Activated CD4-positive, alpha-beta T cell treated with anti-CD3 and anti-CD28 coated beads, Interleukin-10, Interleukin-2, amounts not matched to agents 100 ng/mL and 50 ng/mL, durations not matched to agents 16 hours and 8 hours (primary cell): ENCODE results near the gene ZDHHC11B.
"Not testable (repeated sequence)": the region's sequence is repeated elsewhere in the genome, so short reads cannot be mapped to it uniquely, and the experiment has no call there.

Experiments used
- DNase-seq: peaks from one replicate; pipeline ENCODE4 v3.0.0-alpha.2; 2020

The ZDHHC11B gene

GRCh38 chr5:751992-752391, 32.5 kb downstream of the ZDHHC11B start:
- not testable (repeated sequence) for DNase-seq

DNA sequence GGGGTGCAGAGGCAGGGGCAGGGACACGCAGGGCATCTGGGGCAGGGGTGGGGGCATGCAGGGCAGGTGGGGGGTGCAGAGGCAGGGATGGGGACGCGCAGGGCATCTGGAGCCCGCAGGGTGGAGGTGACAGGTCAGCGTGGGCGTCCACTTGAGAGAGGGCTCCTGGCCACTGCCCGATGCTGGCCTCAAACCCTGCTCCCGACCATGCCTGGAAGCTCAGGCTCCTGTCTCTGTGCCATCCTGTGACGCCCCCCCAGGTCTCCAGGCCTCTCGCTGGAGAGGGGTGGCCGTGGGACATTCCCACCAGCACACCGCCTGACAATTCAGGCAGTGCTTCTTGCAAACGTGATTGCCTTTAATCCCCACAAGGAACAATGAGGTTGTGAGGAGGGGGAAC, 33.0 kb downstream of the ZDHHC11B start:
- no peak for DNase-seq

GRCh38 chr5:750226-750625, 34.3 kb downstream of the ZDHHC11B start:
- not testable (repeated sequence) for DNase-seq

DNA sequence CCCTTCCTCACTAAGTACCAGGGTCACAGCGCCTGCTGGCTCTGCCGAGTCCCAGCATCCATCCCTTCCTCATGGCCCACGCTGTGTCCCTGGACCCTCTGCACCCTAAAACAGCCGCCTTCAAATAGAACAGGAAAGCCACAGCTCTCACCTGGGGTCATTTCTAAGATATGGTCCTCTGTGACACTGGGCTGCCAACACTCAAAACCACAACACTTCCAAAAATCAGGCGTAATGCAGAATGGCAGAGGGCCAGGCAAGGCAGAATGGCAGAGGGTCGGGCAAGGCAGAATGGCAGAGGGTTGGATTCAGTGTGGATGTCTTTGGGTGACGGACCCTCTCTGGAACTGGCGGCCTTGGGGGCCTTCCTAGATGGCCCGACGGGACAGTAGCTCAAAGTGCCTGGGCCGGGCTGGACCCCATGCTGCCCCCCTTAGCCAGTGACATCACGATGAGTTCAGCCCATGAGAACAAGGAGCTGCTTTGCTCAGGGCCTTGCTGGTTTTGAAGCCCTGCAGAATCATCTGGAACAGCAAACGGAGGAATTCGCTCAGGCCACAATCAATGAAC, 35.3 kb downstream of the ZDHHC11B start:
- no peak for DNase-seq

GRCh38 chr5:748011-748980, 36.2 kb downstream of the ZDHHC11B start:
- DNase-seq = not testable (repeated sequence)

- DNase-seq = not testable (repeated sequence)
Measured at GRCh38 chr5:747303-747844, 37.2 kb downstream of the ZDHHC11B start.

- no peak for DNase-seq
Measured at GRCh38 chr5:746258-746761, 38.2 kb downstream of the ZDHHC11B start.

GRCh38 chr5:745272-746142, 39.0 kb downstream of the ZDHHC11B start:
- not testable (repeated sequence) for DNase-seq

DNA sequence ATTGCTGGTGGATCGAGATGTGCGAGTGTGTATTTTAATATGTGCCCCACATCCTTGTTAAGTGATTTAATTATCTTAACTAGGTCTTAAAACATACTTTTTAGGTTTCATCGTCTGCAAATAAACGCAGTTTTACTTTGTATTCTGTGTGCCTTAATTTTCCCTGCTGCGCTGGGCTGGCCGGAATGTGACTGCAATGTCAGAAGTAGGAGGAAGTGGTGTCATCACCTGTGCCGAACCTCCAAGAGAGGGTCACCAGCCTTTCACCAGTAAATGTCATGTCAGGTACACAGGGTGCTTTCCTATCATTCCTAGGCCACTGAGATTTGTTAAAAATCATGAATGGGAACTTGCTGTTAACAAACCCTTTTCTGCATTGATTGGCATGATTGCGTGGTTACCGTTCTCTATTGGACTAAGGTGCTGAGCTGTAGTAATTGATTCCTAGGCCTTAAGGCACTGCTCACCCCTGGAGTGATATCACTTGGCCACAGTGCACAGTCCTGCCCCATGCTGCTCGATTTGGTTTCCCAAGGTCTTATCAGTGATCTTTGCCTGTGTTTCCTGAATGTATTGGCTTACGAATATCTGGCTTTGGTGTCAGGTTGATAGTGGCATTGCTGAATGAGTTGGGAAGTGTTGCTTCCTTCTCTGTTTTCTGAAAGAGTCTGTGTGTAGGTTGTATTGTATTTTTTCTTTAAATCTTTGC, 40.7 kb downstream of the ZDHHC11B start:
- DNase-seq = not testable (repeated sequence)

DNA sequence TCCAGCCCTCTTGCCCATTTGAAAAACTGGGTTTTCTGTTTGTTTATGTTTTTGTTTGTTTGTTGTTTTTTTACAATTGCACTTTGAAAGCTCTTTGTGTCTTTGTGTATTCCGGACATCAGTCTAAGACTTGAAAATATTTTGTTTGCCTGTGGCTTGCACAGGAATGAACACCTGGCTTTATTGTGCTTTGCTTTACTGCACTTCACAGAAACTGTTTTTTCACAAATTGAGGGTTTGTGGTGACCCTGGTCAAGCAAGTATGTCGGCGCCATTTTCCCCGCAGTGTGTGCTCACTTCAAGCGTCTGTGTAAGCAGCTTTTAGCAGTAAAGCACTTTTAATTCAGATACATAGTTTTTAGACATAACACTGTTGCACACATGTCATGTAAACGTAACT, 42.3 kb downstream of the ZDHHC11B start:
- not testable (repeated sequence) for DNase-seq

DNA sequence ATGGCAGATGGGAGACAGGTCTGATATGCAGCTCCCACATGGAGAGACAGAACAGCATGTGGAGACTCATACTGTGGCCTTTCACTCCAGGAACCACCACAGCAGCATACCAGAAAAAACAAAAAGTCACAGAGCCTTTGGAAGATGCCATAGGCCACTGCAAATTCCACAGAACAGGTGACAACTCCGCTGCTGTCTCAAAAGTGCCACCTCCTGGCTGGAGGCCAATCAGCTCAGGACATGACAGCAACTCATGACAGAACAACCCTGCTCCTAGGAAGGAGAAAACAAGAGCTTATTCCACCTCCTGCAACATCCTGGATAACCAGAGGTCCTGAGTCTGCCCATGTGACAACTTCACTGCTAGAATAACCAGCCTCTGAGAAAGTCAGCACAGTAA, 50.4 kb downstream of the ZDHHC11B start:
- DNase-seq = not testable (repeated sequence)

GRCh38 chr5:732754-733454, 51.6 kb downstream of the ZDHHC11B start:
- not testable (repeated sequence) for DNase-seq

GRCh38 chr5:729225-729624, 55.3 kb downstream of the ZDHHC11B start:
- DNase-seq = not testable (repeated sequence)

GRCh38 chr5:727087-727486, 57.4 kb downstream of the ZDHHC11B start:
- not testable (repeated sequence) for DNase-seq

- not testable (repeated sequence) for DNase-seq
Measured at GRCh38 chr5:723865-724264, 60.7 kb downstream of the ZDHHC11B start.

DNA sequence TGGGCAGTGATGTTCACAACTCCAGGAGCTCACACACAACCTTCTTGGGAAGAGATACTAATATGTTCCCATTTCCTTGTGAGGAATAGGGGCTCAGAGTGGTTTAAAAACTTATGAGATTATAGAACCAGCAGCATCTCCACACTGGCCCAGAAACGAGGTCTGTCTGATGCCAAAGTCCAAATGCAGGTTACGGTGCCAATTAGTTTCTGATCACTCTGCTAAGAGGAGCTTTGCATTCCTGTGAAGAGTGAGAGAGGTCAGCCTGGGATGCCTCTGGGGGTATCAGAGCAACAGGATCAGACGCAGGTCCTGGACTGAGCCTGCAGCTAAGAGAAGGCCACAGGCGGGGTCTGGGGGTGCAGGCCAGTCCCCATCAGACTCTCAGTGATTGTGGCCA, 61.2 kb downstream of the ZDHHC11B start:
- DNase-seq = not testable (repeated sequence)

- DNase-seq = not testable (repeated sequence)
Measured at GRCh38 chr5:719379-719778, 65.2 kb downstream of the ZDHHC11B start.

GRCh38 chr5:717143-717542, 67.4 kb downstream of the ZDHHC11B start:
- no peak for DNase-seq

- not testable (repeated sequence) for DNase-seq
Measured at GRCh38 chr5:716740-717139, 67.8 kb downstream of the ZDHHC11B start.

- DNase-seq = not testable (repeated sequence)
Measured at GRCh38 chr5:715636-716035, 68.9 kb downstream of the ZDHHC11B start.
